Left ventricle myocardium inferior (tissue), 1 donor: Measurements from ENCODE around the gene ERVFRD-1. TPM values are rescaled to one million over a fixed set of nuclear protein-coding genes. Genes with fewer than 3 reads are reported as not detected.

Source experiments
- DNase-seq: peaks from one replicate; pipeline ENCODE4 v3.0.0-alpha.2; 2020
- H3K27ac ChIP-seq: fragments of 200-600 bp; replicated peaks from 2 replicates; pipeline ENCODE4 v1.8.0; 2021
- H3K27me3 ChIP-seq: fragments of 200-600 bp; 2 replicates; pipeline ENCODE4 v1.8.0; 2021; ENCODE audit warnings: low read depth
- H3K36me3 ChIP-seq: fragments of 200-600 bp; 2 replicates; pipeline ENCODE4 v1.8.0; 2021
- H3K4me1 ChIP-seq: fragments of 200-600 bp; 2 replicates; pipeline ENCODE4 v1.8.0; 2021
- H3K4me3 ChIP-seq: fragments of 200-600 bp; 2 replicates; pipeline ENCODE4 v1.8.0; 2021; ENCODE audit warnings: mild to moderate bottlenecking, moderate library complexity
- H3K9me3 ChIP-seq: fragments of 200-600 bp; replicated peaks from 2 replicates; pipeline ENCODE4 v1.8.0; 2021
- CTCF ChIP-seq: fragments of 200-600 bp; IDR thresholded peaks from 2 replicates; pipeline ENCODE4 v1.8.0; 2021; ENCODE audit warnings: antibody characterized with exemption, mild to moderate bottlenecking, borderline replicate concordance
- intact Hi-C: fragments of 100-400 bp; cut with micrococcal nuclease; formaldehyde crosslinking; loops from one replicate; pipeline ENCODE4 v1.11.0; 2022
- total RNA-seq: library from RNA; stranded (reverse); fragmentation: NEBNext Ultra II Directional; extraction: Animal tissue kit (Norgen Biotek cat#: 25700); gene quantifications from one replicate; pipeline ENCODE4 v1.2.1, GENCODE V29; 2021
- donor health status: DM: no; HTN: yes; CAD: no; lungs with severe emphysema.

ERVFRD-1 gene
- total RNA-seq, 1 donor from 2014 or later = not detected

GRCh38 chr6:11133281-11133680 is 21.8 kb upstream of the ERVFRD-1 start:
- DNase-seq = no peak
- Histone ChIP-seq H3K9me3 (no peaks in the 10 kb centered on the region), H3K36me3 (peaks cover 15% of the 10 kb centered on the region), H3K4me1 (peaks cover 21% of the 10 kb centered on the region), H3K27ac (no peak overlapping the region), H3K27me3 (no peaks in the 10 kb centered on the region), H3K4me3 (no peak overlapping the region)
- intact Hi-C loops = no loop called here
- TF ChIP-seq CTCF = no peak

- H3K4me3 ChIP-seq = no peak overlapping the region
- no peak for TF ChIP-seq CTCF
- no peaks in the 10 kb centered on the region for H3K27me3 ChIP-seq
- peaks cover 28% of the 10 kb centered on the region for H3K4me1 ChIP-seq
- intact Hi-C loops = no loop called here
- peaks cover 15% of the 10 kb centered on the region for H3K36me3 ChIP-seq
- H3K27ac ChIP-seq = no peak overlapping the region
- no peaks in the 10 kb centered on the region for H3K9me3 ChIP-seq
- DNase-seq = no peak
These were observed 20.8 kb upstream of the ERVFRD-1 start for GRCh38 chr6:11132194-11132888.

GRCh38 chr6:11130605-11131004 is 19.1 kb upstream of the ERVFRD-1 start:
- peaks cover 13% of the 10 kb centered on the region for H3K36me3 ChIP-seq
- H3K4me3 ChIP-seq = no peak overlapping the region
- H3K4me1 ChIP-seq = peaks cover 28% of the 10 kb centered on the region
- no peak for TF ChIP-seq CTCF
- H3K27me3 ChIP-seq = no peaks in the 10 kb centered on the region
- H3K27ac ChIP-seq = no peak overlapping the region
- intact Hi-C loops = no loop called here
- DNase-seq = no peak
- H3K9me3 ChIP-seq = no peaks in the 10 kb centered on the region

- H3K4me1 ChIP-seq = peaks cover 28% of the 10 kb centered on the region
- no peak for DNase-seq
- H3K9me3 ChIP-seq = no peaks in the 10 kb centered on the region
- no peak overlapping the region for H3K4me3 ChIP-seq
- no peaks in the 10 kb centered on the region for H3K27me3 ChIP-seq
- peaks cover 7% of the 10 kb centered on the region for H3K36me3 ChIP-seq
- no peak for TF ChIP-seq CTCF
- intact Hi-C loops = no loop called here
- no peak overlapping the region for H3K27ac ChIP-seq
These were observed 18.5 kb upstream of the ERVFRD-1 start for GRCh38 chr6:11129908-11130565.

- peak; percentile 8 for TF ChIP-seq CTCF
- Histone ChIP-seq H3K4me3 (no peak overlapping the region), H3K27me3 (no peaks in the 10 kb centered on the region), H3K27ac (no peak overlapping the region), H3K4me1 (peaks cover 28% of the 10 kb centered on the region), H3K9me3 (no peaks in the 10 kb centered on the region), H3K36me3 (no peaks in the 10 kb centered on the region)
- DNase-seq = no peak
- intact Hi-C loops = no loop called here
These were observed 17.1 kb upstream of the ERVFRD-1 start for GRCh38 chr6:11128608-11129007.
